GM18867 (cell line): ENCODE measurements around the gene SAA4.
"Not testable (repeated sequence)": the region's sequence is repeated elsewhere in the genome, so short reads cannot be mapped to it uniquely, and the experiment has no call there.

Source experiments
- ATAC-seq: cut with Tn5 transposase; IDR thresholded peaks from one replicate; pipeline ENCODE4 v1.9.1; 2021; ENCODE audit warnings: mild to moderate bottlenecking, moderate library complexity; ENCODE audit not compliant: unreplicated experiment

The SAA4 gene, protein sequence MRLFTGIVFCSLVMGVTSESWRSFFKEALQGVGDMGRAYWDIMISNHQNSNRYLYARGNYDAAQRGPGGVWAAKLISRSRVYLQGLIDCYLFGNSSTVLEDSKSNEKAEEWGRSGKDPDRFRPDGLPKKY

DNA sequence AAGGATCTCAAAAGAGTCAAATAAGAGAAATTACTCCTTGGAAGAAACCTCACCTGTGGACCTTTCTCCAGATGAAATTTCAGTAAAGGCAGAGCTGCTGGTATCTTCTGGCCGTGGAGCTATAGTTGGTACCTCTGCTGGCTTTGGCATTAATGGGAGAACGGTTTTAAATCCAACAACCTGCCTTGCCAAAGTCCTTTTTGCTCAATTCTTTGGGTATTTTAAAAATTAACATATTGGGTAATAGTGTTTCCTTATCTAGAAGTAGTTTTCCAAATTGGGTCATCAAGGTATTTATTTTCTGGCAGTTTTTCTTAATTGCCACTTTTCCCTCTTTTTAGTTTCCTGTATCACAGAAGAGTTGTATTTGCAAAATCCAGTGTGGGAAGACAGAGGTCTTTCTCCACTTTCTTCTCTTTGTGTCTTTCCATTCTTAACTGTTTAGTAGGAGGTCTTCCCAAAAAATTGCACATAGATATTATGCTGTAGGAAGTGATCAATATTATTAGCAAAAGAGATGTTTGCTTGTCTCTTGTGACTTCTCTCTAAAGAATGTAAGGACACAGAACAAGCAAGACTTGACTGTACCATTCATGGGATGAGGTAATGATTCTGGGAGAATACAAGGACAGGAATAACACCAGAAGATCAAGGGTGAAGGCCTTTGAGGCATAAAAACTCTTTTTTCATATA lies at the start of gene SAA4:
TSS of gene SAA4 (minus strand) at position 139 of the 693 bp plus-strand sequence. CDS start 876 bp downstream, outside the sequence.
- ATAC-seq = no peak

DNA sequence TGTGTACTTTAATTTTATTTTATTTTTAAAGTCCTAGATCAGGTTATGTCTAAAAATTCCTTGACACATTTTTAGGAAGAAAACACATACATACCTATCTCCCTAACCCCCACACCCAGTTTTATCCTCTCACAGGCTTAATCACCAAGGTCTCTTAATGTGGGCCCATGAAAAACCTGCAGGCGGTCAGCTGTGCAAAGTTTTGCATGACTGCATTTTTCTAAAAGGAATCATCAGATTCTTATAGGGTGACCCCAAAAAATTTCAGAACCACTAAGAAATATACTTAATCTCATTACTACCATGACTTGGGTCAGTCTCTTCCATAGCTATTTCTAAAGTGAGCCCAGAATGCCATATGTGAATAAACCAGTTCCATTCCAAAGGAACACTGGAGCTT lies 49.2 kb upstream of the SAA4 start:
- no peak for ATAC-seq

DNA sequence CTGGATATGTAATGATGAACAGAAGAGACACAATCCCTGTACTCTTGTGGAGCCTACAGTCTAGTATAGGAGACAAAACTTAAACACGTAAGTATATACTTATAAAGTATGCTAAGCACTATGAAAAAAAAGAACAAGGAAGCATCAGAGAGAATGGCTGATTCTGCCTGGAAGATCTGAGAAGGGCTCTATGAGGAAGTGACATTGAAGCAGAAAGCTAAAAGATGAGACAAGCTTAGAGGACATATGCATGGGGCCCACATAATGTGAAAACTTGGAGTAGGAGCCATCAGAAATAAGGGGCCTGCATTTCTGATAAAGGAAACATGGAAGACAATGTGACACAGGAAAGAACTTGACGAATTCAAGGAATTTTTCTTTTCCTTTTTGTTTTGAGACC lies 46.0 kb upstream of the SAA4 start:
- ATAC-seq = no peak

DNA sequence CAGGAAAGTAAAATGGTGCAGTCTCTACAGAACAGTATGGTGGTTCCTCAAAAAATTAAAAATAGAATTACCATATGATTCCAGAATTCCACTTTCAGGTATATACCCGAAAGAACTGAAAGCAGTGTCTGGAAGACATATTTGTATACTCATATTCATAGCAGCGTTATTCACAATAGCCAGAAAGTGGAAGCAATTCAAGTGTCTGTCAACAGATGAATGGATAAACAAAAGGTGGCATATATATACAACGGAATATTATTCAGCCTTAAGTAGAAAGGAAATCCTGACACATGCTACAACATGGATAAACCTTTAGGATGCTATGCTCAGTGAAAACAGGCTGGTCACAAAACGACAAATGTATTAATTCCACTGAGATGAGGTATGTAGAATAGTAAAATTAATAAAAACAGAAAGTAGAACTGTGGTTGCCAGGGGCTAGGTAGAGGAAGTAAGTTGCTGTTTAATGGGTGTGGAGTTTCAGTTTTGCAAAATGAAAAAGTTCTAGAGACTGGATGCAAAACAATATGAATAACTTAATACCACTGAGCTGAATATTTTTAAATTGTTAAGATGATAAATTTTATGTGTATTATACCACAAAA lies 43.9 kb upstream of the SAA4 start:
- ATAC-seq = peak; percentile 93

DNA sequence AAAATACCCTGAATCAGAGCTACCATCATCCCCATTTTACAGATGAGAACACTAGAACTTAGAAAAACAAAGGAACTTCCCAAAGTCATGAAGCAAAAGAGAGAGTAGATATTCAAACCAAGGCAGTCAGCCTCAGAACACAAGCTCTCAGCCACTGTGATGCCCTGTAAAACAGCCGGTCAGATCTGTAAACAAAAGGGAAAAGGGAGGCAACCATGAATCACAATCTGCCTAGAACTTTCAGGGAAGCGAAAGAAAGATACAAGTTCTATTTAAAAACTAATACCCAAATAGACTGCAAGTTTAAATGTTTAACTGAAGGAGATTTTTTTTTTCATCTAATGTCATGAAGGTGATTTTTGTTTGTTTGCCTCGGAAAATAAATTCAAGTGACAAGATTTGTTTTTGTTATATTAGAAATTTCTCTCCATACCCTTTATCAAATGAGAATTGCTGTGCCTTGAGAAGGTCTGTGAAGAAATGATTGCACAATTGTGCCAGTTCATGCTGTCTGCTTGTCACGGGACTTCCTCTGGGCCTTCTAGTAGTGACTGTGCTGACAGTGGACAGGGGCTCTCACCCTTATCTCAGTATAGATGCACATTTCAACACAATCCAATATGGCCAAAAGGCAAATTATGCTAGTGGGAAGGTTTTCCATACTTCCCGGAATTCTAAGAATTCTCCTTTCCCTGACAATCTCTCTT lies 41.1 kb upstream of the SAA4 start:
- no peak for ATAC-seq

DNA sequence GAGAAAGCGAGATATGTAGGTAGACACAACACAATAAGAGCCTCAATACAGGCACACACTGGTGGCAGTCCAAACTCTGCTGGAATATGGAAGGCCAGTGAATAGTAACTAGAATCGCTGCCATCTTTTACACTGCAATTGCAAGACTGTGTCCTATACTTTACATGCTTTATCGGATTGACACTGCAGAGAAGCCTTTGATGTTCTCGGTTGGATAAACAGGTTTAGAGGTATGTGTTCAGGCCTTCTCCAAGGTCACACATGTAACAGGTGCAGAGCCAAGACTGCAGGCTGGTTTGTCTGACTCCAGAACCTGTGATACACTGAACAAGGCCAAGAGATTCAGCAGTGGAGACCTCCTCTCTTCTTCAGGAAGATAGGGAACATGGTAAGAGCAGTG lies 34.6 kb upstream of the SAA4 start:
- no peak for ATAC-seq

DNA sequence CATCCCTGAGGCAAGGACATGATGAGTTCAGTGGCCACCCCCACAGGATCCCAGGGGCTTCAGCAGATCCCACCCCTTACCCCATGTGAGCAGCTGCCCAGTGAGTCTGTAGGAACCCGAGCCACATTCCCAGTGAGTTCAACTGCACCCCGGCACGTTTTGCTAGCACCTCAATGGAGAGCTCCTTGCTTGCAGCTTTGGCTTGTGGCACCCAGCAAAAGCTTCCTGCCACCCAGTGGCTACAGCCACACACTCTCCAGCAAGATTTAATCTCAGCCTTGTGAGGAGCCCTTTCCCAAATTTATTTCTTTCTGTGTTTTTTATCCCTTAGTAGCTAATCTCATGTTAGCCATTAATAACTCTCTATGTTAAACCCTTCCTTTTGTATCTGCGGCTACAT lies 33.5 kb upstream of the SAA4 start:
- ATAC-seq = no peak

DNA sequence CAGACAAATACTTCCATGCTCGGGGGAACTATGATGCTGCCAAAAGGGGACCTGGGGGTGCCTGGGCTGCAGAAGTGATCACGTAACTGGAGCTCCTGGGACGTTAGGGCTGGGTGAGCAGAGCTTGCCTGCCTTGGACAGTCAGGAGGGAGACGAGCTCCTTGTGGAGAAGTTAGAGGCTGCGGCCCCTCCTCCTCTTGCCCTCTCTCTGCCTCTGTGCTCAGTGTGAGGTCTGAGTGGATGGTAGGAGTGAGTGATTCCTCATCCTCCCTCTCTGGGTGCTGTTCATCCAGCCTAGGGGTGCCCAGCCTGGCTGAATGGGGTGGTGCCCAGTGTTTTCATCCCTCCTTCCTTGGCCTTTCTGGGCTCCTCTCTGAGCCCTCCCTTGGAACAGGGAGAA lies 32.6 kb upstream of the SAA4 start:
- not testable (repeated sequence) for ATAC-seq

DNA sequence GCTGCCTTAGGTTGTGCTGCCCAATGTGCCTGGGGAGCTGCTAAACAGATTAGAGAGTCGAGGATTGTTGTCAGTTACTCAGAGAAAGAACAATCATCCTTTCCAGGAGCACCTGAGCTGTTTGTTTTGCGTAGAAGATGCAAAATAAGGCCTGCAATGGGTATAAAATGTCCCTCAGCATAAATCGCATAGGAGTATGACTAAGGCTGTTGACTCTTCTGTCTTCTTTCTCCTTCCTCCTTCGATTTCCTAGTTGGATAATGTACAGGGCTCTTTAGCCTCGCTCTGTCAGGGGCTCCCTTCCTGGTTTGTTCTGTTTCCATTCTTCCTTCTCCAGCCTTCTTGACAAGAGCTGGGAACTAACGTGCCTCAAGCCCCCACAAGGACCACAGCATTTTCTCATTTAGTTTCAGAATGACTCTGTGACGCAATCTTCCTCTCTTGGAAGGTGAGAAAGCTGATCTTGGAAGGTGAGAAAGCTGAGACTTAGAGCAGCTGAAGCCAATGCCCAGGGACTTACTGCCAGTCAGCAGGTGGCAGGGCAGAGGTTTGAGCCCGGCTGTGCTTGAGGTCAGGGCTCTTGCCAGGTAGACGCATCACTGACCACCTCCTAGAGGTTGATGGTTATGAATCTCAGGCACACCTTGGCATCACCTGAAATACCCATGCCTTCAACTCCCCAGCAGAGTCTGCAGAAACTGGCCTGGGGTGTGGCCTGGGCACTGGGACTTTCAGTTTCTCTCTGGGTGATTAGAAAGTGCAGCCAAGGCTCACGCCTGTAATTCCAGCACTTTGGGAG lies 30.9 kb upstream of the SAA4 start:
- ATAC-seq = peak; percentile 72

DNA sequence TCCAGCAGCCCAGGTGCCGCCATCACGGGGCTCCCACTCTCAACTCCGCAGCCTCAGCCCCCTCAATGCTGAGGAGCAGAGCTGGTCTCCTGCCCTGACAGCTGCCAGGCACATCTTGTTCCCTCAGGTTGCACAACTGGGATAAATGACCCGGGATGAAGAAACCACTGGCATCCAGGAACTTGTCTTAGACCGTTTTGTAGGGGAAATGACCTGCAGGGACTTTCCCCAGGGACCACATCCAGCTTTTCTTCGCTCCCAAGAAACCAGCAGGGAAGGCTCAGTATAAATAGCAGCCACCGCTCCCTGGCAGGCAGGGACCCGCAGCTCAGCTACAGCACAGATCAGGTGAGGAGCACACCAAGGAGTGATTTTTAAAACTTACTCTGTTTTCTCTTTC lies 29.3 kb upstream of the SAA4 start, which contains the start of gene SAA1:
TSS of gene SAA1 (plus strand) at position 316 of the 400 bp plus-strand sequence. CDS start 624 bp downstream, outside the sequence.
- no peak for ATAC-seq

DNA sequence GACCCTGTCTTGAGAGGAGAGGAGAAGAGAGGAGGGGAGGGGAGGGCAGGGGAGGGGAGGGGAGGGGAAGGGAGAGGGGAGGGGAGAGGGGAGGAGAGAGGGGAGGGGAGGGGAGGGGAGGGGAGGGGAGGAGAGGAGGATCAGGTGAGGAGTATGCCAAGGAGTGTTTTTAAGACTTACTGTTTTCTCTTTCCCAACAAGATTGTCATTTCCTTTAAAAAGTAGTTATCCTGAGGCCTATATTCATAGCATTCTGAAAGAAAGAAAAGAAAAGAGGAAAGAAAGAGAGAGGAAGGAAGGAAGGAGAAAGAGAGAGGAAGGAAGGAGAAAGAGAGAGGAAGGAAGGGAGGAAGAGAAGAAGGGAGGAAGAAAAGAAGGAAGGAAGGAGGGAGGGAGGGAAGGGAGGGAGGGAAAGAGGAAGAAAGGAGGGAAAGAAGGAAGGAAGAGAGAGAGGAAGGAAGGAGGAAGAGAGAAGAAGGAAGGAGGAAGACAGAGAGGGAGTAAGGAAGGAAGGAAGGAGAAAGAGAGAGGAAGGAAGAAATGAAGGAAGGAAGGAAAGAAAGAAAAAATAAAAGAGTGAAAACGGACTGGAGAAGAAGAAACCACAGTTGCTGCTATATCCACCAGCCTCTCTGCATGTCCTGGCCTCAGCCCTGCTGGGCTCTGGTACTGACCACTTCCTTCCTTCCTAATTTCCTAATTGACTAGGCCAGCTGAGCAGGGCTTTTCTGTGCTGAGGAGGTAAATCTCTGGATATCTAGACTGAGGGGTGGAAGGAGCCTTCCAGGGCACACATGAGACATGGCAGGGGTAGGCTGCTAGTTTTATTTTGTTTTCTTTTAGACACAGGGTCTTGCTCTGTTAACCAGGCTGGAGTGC lies 28.3 kb upstream of the SAA4 start:
- no peak for ATAC-seq

DNA sequence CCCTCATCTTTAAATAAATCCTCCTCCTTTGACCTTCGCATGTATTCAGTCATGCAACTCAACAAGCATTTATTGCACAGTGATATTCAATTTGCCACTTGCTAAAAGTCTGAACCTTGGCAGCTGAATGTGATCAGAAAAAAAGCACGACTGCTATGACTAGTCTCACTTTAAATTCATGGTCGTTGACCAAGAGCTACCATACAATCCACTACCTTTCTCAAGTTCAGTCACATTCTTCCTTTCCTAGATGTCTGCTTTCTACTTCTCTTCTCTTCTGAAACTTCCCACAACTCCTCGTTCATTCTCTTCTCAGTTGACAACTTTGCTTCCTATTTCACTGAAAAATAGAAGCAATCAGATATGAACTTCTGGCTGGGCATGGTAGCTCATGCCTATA lies 27.4 kb upstream of the SAA4 start:
- ATAC-seq = no peak

DNA sequence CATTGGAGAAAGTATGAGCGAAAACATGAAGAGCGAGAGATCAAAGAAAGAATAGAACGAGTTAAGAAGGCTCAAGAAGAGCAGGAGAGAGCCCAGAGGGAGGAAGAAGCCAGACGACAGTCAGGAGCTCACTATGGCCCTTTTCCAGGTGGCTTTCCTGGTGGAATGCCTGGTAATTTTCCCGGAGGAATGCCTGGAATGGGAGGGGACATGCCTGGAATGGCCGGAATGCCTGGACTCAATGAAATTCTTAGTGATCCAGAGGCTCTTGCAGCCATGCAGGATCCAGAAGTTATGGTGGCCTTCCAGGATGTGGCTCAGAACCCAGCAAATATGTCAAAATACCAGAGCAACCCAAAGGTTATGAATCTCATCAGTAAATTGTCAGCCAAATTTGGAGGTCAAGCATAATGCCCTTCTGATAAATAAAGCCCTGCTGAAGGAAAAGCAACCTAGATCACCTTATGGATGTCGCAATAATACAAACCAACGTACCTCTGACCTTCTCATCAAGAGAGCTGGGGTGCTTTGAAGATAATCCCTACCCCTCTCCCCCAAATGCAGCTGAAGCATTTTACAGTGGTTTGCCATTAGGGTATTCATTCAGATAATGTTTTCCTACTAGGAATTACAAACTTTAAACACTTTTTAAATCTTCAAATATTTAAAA lies 26.2 kb upstream of the SAA4 start:
- ATAC-seq = not testable (repeated sequence)

DNA sequence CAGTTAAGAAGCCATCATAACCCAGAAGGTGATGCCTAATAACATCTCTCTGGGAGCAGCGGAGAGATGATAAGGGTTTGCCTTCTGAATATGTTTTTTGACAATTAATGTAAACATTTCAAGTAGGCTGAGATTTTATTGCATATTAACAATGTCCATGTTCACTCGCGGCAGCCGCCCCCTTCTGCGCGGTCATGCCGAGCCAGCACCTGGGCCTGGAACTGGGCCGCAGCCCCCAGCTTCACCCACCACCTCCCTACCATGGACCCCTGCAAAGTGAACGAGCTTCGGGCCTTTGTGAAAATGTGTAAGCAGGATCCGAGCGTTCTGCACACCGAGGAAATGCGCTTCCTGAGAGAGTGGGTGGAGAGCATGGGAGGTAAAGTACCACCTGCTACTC lies 25.1 kb upstream of the SAA4 start:
- ATAC-seq = no peak

DNA sequence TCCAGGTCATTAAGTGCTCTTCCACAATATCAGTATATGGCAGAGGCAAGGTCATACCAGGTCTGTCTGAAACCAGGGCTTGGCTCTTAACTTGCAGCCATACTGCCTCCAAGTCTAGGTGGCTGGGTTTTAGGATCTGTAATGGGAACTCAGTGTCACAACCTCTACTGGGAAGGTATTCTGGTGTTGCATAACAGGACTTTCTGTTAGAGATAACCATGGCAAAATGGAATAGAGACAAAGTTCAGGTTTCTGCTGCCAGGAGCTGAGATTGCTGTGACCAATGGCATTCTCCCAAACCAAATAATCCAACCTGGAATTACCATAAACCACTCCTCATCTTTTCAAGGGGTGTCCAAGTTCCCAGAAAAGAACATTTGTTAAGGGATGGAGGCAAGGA lies 22.7 kb upstream of the SAA4 start:
- ATAC-seq = no peak

DNA sequence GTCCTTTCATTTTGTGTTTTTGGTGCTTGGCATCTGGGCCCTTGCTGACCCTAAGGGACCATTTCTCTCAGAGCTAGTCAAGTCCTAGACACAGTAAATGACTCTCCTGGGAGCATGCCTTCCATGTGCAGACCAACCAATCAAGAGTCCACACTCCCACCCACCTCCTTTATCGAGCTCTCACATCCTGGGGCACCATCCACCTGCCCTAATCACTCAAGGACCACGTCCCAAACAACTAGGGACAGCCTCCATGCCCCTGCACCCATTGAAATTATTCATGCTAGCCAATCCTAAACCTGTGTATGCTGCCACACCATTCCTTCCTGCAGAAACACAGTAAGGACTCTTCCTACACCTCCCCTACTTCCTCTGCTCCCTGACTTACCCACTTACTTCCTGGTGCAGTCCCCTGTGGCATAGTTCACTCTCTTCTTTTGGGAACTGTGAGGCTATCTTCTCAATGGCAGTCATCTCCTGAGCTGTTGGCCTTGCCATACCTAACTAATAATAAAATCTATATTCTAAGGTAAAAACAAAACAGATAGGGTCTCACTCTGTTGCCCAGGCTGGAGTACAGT lies 18.3 kb upstream of the SAA4 start:
- no peak for ATAC-seq

DNA sequence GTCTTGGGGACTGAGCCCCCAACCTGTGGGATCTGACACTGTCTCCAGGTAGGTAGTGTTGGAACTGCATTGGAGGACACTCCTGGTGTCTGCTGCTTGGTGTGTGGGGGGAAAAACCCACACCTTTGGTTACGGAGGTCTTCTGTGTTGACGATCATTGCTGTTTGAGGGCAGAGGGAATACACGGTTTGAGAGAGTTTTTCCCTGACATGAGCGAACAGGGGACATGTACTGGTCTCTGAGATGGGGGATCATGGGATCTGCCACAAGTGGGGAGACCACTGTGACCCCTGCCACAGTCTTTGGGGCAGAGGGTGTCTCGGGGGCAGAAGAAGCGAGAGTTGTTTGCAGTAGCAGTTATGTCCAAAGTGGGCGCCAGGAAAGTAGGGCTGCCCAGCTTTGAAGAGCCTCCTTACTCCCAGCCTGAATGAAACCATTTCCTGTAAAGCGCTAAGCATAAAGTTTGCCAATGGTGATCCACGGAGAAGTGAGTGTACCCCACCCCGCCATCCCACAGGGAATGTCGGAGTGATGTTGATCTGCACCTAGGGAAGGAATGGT lies 17.3 kb upstream of the SAA4 start:
- ATAC-seq = no peak

DNA sequence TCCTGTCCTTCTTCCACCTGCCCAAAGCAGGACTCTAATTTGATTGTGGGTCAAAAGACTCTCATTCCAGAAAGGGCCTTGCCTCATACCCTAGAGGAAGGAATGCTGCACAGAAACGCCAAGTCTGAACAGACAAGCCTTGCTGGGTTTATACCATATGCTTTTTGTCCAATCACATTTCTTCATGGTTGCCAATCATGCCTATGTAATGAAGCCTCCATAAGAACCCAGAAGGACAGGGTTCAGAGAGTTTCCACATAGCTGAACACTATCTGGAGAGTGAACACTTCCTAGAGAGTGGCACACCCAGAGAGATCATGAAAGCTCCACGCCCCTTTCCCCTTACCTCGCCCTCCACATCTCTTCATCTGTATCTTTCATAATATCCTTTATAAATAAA lies 16.6 kb upstream of the SAA4 start:
- ATAC-seq = no peak

DNA sequence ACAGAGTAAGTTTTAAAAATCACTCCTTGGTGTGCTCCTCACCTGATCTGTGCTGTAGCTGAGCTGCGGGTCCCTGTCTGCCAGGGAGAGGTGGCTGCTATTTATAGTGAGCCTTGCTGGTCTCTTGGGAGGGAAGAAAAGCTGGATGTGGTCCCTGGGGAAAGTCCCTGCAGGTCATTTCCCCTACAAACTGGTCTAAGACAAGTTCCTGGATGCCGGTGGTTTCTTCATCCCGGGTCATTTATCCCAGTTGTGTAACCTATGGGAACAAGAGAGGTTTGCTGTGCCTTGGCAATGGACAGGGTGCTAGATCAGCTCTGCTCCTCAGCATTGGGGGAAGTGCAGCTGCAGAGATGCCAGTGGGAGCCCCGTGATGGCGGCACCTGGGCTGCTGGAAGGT lies 12.0 kb upstream of the SAA4 start, which contains the start of gene SAA2:
TSS of gene SAA2 (minus strand) at position 108 of the 400 bp plus-strand sequence. CDS start 657 bp downstream, outside the sequence.
- ATAC-seq = no peak
